GM12801 (cell line): ENCODE measurements around the gene AP2B1.

Experiments used
- TF ChIP-seq, protein P1 (sequence below): IDR thresholded peaks from one replicate; pipeline ENCODE4 v1.5.1; 2011; ENCODE audit warnings: control low read depth; ENCODE audit not compliant: insufficient read length; ENCODE audit errors: extremely low read depth

The AP2B1 gene

DNA sequence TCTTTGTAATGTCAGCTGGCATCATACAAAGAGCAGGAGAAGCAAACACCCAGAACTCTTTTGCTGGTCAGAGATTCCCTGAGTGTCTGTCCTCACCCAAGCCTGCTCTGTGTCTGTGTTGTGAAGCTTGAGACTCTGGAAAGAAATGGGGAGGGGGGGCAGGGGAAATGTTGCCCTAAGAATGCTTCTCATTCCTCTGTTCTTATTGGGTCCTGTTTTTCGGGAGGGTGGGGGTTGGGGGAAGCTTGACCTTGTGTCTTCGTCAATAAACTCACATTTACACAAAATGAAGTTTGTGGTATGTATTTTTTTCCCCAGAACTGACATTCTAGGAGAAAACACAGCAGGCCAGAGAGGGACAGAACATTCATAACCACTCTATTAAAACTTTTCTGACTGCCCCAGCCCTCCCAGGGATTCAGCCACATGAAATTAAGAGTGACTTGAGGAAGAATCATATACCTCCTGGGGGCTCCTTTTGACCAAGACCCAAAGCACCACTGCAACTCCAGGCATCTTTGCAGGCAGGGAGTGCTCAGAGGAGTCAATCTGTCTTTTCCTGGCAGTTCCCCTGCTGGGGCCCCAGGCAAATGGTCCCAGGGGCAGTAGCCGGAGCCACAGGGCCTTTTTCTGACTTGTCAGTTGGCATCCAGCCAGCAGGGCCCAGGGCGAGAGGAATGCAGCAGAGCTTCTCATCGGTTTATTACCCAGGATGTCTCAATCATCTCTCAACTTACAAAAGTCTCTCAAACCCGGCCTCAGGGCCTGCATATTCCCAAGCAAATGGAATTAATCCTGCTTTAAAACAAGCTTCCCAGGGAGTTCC lies 139.2 kb downstream of the AP2B1 start:
- TF ChIP-seq, protein P1, sequence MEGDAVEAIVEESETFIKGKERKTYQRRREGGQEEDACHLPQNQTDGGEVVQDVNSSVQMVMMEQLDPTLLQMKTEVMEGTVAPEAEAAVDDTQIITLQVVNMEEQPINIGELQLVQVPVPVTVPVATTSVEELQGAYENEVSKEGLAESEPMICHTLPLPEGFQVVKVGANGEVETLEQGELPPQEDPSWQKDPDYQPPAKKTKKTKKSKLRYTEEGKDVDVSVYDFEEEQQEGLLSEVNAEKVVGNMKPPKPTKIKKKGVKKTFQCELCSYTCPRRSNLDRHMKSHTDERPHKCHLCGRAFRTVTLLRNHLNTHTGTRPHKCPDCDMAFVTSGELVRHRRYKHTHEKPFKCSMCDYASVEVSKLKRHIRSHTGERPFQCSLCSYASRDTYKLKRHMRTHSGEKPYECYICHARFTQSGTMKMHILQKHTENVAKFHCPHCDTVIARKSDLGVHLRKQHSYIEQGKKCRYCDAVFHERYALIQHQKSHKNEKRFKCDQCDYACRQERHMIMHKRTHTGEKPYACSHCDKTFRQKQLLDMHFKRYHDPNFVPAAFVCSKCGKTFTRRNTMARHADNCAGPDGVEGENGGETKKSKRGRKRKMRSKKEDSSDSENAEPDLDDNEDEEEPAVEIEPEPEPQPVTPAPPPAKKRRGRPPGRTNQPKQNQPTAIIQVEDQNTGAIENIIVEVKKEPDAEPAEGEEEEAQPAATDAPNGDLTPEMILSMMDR: no peak

- TF ChIP-seq, protein P1: no peak
Measured at GRCh38 chr17:35726953-35727460, 139.9 kb downstream of the AP2B1 start.

- TF ChIP-seq, protein P1: no peak
Measured at GRCh38 chr17:35727635-35728034, 140.5 kb downstream of the AP2B1 start.

GRCh38 chr17:35728551-35728950 lies 141.4 kb downstream of the AP2B1 start:
- TF ChIP-seq, protein P1: no peak

- TF ChIP-seq, protein P1: no peak
Measured at GRCh38 chr17:35729405-35729833, 142.3 kb downstream of the AP2B1 start.

DNA sequence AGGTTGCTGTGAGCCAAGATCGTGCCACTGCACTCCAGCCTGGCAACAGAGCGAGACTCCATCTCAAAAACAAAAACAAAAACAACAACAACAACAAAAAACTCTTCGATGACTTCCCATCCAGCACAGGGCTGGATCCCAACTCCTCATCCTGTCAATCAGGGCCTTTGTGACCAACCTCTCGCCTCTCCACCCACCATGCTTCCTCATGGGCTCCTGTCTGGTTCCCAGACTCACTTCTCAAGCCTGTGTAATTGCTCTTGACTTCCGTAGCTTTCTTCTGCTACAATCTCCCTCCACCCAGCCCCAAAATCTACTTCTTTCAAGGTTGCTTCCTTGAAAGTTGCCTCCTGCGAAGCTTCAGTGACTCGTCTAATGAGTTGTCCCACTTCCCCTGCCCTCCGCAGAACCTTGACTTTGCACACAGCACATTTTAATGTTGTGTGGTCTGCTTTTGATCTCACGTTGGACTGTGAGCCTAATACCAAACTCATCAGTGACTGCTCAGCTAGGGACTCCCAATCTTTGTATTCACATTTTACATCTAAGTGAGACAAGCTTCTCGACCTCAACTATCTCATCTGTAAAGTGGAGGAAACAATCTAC lies 143.4 kb downstream of the AP2B1 start:
- TF ChIP-seq, protein P1: no peak

- TF ChIP-seq, protein P1: no peak
Measured at GRCh38 chr17:35731239-35731916, 144.3 kb downstream of the AP2B1 start, which contains the start of gene RASL10B. Gene RASL10B, plus strand, starts transcription at chr17:35731639. Its CDS starts 3,546 bp downstream, at chr17:35735185.
